Eye (tissue), 1 donor: ENCODE measurements around the gene GLRX.
"Not testable (repeated sequence)": the region's sequence is repeated elsewhere in the genome, so short reads cannot be mapped to it uniquely, and the experiment has no call there.

Source experiments
- DNase-seq: peaks from one replicate; pipeline ENCODE4 v3.0.0-alpha.2; 2015

The GLRX gene, protein sequence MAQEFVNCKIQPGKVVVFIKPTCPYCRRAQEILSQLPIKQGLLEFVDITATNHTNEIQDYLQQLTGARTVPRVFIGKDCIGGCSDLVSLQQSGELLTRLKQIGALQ

DNA sequence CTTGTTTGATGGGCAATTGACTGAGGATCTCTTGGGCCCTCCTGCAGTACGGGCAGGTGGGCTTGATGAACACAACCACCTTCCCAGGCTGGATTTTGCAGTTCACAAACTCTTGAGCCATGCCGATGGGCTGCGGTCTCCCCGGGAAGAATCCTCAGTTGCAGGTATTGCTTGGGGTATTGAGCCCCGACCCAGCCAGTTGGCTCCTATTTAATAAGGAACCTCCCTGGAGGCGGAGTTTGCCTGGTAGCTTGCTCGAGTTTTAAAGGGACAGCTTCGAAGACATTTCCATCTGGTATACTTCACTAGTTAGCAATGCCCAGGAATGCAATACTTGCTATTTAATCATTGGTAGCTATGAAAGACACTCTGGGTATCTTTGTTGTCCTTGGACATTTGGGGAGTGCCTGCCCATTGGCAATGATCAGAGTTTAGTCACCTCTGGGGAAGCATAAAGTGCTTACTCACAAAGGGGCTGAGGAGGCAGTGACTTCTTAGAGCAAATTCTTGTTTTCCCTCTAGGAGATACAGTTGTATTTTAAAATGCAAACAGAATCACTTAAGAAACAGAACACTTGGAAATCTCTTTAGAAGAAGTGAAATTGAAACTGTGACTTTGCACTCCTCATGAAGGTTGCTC is at the start of gene GLRX:
Gene GLRX, minus strand, starts transcription at position 185 of the 640 bp plus-strand sequence. Its CDS starts 64 bp downstream, at position 121.
- DNase-seq, result no peak

DNA sequence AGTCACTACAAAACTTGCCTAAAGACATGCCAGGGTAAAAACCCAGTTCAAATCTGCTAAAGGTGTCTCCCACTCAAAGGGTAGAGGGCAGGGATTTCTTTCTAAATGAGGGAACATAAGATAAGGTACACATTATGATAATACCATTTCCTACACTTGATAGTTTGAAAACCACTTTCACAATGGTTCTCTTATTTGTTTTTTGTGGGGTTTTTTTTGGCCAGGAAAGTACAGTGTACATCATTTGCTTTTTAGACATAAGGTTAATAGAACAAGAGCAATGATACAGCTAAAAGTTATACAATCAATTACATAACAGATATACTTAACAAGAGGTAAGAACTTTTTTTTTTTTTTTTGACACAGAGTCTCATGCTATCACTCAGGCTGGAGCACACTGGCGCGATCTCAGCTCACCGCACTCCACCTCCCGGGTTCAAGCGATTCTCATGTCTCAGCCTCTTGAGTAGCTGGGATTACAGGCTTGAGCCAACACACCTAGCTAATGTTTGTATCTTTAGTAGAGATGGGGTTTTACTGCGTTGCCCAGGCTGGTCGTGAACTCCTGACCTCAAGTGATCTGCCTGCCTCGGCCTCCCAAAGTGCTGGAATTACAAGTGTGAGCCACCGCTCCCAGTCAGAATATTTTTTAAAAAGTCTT is 48.8 kb upstream of the GLRX start:
- no peak for DNase-seq

DNA sequence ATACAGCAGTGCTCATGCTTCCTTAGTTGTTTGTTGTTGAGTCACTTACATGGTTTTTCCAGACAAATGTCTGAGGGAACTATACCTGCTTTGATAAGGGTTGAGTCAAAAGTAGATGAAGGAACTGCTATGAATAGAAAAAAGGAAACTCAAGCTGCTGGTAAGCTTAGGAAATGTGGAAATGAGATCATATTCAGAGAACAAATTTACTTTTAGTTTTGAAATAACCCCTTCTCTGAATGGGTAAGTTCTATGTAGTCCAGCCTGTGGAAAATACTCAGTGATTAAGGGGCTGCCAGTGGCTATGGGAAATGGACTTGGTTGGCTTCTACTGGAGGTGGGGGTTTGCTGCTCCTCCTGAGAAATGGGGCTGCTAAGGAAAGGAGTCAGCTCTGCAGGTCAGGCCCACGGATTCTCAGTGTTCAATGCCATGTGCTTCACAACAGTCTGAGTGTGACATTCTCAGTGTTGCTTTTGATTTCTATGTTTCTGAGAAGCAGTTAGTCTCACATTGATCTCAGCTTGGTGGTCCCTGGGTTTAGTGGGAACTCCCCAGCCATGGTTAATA is 47.7 kb upstream of the GLRX start:
- no peak for DNase-seq

DNA sequence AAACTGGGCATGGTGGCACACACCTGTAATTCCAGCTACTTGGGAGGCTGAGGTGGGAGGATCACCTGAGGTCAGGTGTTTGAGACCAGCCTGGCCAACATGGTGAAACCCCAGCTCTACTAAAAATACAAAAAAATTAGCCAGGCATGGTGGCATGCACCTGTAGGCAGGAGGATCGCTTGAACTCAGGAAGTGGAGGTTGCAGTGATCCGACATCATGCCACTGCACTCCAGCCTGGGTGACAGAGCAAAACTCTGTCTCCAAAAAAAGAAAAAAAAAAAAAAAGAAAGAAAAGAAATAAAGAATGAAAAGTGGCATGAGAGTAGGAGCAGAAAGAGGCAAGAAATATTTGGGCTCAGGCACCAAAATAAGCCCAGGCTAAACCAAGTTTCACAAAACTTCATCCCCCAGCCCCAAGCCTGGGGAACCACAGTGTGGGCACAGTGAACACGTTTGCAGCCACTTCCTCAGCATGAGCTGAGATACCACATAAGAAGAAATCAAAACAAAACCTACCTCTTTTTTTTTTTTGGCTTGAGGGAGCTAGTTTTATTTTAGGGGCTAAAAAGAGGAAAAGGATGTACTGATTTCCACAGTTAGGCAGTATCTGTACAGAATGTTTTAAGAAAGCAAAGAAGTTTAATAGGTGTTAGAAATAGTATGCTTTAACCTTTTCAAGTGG is 46.8 kb upstream of the GLRX start:
- DNase-seq, result not testable (repeated sequence)

DNA sequence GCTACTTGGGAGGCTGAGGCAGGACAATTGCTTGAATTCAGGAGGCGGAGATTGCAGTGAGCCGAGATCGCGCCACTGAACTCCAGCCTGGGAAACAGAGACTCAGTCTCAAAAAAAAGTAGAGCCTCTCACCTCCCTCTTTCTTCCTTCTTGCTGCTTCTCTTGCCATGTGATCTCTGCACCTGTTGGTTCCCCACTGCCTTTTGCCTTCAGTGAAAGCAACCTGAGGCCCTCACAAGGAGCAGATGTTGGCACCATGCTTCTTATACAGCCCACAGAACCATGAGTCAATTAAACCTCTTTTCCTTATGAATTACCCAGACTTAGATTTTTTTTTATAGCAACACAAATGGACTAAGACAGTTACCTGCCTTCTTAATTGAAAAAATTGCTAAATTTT is 45.6 kb upstream of the GLRX start:
- DNase-seq, result no peak

DNA sequence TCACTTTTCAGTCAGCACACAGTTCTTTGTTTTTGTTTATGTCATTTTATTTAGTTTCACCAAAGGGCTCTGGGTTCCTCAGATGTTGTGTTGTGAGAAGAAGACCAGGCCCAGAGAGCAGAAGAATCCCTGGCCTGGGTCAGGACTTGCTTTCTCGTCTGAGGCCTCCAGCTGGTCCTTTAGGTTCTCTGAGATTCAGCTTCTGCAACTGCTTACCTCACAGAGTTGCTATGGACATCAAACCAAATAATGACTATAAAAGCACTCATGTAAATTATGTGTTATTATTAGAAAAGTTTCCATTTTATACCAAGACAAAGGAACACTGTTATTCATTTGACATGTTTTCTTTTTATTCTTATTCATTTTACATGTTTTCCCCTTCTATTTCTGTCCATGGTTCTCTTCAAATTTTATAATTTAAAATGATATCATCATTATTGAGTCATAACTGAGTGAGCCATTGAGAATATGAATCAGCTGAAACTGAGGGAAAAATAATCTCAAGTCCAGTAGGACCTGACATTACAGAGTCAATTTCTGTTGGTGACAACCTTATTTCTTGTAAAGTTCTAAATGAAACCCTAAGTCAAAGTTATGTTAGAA is 44.0 kb upstream of the GLRX start:
- DNase-seq, result no peak

DNA sequence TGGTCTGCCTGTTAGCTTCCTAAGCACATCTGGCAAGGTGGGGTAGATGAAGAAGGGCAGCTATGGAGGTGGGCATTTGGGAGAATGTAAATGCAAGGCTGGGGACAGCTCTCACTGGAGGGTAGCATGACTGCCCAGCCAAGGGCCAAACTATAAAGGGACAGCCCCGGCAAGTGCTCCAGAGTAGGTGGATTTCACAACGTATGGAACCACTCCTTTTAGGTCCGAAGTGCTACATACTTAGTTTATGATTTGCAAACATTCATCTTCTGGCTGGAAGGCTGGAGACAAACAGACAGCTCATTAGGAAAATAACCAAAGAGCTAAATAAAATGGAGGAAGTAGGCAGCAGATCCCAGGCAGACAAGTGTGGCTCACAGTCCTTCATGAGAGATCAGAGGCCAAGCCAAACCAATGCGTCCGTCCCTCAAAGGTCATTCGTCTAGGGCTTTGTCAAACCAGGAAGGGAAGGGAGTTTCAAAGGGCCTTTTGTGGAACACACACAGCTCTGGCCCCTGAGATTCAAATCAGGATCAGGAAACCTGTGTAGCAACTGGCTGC is 42.5 kb upstream of the GLRX start:
- DNase-seq, result no peak

DNA sequence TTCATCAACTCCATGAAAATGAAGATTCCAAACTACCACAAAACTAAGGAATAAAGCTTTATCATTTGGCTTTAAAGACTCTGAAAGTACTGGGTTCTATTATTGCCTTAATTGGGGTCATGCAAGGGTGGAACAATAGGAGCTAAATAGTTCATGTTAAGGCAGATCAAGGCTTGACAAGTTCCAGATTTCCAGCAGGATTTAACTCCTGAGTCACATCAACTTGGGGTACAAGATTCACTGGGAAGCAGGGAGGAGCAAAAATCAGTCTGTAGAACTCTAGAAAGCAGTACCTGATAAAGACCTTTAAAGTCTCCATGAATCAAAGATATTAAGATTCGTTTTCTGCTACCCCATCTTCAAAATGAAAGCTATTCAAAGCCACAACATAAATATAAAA is 41.9 kb upstream of the GLRX start:
- DNase-seq, result no peak

DNA sequence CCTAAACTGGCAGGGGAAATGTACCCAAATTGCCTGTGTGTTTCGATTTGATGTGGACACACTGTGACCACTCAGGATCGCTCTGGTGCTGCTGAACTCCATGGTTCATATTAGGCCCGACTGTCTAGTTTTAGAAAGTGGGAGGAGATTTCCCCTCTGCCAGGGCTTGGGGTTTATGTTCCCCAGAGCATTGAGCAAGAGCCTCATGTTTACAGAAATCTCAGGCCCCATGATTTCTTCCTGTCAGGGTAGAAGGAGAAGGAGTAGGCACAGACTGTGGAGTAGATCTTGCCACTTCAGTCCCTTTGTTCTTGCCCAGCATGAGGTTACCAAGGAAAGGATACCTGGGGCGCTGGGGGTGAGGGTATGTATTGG is 40.8 kb upstream of the GLRX start:
- no peak for DNase-seq

DNA sequence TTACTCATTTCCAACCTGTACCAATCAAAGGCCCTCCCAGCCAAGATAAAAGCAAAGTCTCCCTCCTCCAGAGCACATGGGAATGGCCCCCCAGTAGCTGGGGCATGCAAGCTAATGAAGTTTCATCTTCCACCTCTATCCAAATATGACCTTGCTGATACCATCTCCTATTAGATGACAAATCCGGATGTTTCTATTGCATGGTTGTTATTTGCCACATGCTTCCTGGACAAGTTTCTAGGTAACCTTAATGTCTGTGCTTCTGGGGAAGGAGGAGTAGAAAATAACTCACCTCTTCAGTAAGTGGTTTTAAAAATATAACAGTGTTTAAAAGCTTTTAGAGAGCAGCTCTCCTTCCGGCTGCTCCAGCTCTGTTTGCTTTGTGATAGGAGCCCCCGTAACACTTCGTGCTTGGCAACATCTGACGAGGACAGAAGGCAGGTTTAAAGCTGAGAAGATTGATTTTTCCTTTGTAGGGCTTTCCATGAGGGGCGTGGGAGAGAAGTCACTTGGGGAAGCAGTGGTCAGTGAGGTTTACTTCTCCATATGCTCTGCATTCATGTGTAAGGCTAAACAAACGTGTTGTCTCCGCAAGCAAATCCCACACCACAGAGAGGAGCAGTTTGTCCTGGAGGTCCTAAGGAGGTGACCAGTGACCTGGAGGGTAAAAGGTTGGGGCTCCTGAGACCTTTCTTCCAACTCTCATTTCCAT is 40.3 kb upstream of the GLRX start:
- DNase-seq, result no peak

DNA sequence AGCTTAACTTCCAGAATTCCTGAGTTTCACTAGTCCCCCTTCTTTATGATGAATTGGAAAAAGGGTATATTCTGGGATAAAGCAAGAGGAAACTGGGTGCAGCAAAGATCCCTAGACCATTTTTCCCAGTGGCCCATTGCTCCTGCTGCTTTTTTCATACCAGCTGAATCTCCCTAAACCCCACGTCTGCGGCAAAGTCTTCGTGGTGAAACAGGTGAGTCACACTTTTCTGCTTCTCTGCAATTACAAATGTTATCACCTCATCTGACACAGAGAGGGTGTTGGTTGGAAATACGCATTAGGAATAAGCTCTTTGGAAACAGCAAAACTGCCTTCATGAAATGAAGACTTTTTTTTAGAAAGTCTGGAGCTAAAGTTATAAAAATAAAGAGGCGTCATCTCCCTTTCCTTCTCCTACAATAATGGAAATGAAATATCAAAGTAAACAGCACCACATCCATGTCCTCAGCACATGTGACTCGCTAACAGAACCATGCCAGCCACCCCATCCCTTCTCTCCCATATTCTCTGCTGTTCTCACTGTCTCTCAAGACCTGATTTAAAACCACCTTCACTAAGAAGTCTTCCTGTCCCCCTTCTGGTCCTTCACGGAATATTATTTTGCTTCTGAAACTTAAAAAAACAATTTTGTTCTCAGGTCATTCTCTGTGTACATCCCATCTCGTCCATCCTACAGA is 39.5 kb upstream of the GLRX start:
- no peak for DNase-seq

DNA sequence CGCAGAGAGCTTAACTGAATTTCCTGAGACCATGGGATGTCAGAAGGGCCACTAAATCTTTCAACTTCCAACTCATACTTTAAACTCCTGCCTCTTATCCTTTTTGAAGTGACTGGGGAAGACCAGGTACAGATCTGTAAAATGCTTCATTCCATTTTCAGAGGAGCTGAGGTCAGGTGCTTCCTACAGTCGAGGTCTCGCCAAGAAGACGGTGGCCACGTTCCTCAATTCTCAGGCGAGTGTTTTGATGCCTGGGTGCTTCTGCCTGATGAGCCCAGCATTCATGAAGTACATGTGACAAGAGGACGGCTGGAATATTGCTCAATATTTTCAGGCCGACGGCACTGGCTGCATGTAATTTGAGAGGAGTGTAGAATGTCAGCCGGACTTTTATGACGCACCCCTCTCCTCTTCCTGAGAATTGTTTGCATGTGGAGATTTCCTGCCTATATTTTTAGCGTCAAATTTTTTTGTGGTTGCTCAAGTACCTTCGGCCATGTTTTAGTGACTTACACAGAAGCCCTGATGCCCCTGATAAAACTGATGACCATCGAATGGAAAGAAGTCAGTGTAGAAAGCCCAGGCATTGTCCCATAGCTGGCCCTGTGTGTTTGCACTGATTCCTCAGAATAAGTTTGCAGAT is 38.8 kb upstream of the GLRX start:
- no peak for DNase-seq

DNA sequence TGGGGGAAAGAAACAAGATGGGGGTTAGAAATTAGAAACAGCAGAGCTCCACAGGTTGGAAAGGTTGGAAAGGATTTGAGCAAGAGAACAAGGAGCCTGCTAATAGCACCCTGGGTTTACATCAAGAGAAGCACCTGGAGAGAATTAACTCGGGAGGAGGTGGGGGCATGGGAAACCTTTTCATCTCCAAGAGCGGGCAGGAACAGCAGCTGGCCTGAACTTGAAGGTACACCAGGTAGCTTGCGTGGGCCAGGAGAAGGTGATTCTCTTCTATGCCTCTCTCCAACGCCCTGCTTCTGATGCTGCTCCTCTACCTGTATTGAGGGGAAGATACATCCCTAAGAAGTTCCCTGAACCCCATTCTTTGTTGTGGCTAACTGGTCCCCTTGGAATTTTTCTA is 37.1 kb upstream of the GLRX start:
- no peak for DNase-seq

DNA sequence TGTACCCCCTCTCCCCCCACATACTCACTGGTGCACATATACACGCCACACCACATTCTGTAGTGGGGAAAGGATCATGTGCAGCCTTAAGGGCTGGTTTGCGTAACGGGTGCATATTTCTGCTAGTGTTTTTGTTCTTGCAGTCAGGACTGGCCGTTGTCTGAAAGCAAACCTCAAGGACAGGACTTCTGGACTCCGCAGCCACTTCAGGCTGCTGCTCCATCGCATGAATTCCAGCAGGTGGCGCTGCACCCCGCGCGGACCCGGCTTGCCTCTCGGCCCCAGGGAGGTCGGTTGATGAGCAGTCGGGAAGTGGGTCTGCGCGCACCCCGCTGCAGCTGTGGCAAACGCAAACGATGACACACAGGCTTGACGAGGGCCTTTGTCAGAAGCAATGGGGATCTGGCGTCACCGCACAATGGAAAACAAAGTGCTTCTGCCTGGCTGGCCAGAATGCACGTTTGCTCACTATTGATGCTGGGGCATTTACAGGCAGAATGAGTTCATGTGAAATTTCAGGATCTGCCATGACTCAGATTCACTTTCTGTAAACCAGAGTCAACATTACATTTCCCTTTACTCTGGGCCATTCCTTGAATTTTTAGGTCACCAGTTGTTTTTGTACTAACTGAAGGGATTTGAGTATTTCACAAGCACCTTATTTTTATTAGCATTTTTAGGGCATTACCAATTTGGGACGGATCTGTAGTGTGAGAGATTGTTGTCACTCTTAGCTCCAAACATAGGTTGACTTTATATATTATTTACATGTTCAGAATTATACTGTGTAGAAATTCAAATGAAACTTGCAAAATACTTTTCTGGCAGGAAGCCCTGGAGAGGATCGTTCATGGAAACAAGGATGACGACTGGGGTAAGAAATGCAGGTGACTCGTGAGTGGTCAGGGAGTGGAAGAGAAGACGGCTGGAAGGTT is 36.4 kb upstream of the GLRX start:
- peak; percentile 98 for DNase-seq

DNA sequence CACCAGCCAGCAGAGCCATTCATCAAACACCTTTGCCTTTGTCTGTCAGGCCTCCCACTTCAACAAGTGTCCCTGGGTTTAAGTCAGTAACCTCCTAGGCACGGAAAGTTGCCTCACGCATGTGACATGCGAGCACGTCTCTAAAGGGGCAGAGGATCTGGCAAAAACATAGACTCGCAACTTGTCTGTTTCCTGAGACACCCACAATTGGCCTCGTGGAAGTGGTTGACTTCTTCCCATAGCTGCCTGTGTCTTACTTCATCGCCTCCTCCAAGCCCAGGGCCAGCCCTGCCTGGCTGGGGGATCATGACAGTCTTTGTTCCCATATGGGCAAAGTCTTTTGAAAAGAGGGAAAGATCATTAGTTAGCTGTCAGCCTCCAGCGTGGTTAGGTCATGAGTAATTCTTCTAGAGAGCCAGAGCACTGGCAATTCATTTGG is 35.5 kb upstream of the GLRX start:
- DNase-seq, result peak; percentile 74

DNA sequence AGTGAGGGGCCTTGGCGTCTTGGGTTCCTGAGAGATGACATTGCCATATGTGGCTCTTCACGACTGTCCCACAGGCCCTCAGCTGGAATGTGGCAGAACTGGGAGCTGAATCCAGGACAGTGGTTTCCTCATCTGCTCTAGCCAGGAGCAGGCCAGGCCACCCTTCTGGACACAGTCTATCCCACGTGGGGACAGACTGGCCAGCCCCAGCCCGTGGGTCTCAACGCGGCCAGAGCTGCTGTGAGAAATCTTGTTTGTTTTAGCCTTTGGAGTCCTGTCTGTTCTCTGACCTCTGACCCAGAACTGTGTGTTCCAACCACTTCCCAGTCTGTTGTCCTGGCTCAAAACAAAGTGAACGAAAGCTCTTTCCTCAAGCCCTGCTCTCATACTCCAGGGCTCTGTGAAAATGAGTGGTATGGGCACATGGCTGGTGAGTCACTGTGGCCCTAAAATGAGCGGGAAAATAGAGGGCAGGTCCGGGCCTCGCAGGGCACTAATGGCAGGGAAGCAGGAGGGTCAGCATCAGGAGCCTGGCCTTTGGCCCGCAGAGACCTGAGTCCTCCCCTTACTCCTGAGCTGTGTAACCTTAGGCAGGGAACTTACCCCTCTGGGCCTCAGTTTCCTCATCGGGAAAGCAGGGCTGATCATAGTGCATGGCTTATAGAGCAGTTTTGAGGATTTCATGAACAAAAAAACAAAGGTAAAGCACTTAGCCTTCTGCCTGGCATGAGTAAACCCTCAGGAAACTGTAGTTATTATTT is 34.8 kb upstream of the GLRX start:
- DNase-seq, result no peak

DNA sequence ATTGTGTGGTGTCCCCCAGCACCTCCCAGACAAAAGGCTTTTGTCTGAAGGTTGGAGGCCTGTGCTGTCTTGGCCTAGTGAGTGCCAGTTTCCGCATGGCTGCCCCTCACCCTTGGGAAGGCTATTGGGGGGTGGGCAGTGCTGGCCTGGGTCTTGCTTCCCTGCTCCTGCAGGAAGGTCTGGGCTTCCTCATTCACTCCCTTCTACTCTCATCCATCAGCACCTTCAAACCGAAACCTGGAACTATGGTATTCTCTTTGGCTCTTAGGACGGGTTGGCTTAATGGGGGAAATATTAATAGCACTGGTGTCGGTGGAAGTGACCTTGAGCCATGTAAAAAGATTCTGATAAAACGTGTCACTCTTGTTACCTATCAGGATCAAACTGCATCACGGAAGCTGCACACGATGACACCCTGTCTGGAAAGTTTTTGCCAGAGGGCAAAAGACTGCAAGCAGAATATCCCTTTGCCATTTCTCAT is 34.0 kb upstream of the GLRX start:
- peak; percentile 84 for DNase-seq

DNA sequence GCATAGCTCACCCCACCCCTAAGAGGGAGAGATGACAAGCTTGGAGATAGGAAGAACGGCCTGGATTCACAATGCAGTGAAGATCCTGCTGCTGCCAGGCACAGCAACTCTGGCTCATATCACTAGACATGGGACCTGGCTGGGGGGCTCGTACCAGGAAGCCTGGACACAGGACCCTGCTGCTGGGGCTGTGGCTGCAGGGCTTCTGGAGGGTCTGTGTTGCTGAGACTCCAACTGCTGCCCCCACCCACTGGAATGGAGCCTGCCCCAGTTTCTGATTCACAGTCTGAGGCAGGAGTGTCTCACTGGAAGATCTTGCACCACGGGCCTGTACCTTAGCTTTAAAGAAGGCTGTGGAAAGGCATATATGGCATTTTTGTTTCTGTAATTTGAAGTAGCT is 31.0 kb upstream of the GLRX start:
- no peak for DNase-seq

DNA sequence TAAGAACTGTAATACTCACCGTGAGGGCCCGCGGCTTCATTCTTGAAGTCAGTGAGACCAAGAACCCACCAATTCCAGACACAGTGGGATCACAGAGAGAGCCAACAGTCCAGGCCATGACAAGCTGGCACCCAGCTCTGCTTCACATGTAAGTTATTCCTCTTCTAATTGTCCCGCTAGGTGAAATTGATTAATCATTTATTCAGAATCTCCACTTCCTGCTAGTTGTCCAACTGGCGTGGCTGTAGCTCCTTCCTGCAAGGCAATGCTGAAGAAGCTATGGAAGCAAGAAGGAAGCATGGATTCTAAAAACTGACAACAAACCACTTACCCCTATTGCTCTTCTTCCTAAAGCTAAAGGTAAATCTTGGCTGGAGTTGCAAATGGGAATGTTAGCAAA is 30.0 kb upstream of the GLRX start:
- DNase-seq, result no peak
